ENCODE results near the gene PRKCI.
"Not testable (repeated sequence)": the region's sequence is repeated elsewhere in the genome, so short reads cannot be mapped to it uniquely, and the experiment has no call there.

Gene PRKCI

GRCh38 chr3:170301405-170301804, 79.2 kb downstream of the PRKCI start:
- DNase-seq: no peak

DNA sequence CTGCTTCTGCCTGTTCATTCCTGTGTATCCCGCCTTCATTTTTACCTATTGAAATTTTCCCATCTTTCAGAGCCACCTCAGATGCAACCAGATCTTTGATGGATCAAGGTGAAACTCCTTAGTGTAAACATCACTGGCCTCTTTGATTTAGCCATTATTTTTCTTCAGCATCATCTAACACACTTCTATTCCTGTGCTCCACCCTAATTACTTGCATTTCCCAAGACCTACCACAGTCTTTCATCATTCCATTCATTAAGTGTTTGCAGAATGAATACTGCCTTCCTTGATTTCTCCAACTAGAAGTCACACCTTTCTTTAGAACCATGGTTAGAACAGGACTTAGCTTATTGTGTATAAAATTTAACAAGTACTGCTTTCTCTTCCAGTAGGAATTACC, 79.8 kb downstream of the PRKCI start:
- DNase-seq: no peak

DNA sequence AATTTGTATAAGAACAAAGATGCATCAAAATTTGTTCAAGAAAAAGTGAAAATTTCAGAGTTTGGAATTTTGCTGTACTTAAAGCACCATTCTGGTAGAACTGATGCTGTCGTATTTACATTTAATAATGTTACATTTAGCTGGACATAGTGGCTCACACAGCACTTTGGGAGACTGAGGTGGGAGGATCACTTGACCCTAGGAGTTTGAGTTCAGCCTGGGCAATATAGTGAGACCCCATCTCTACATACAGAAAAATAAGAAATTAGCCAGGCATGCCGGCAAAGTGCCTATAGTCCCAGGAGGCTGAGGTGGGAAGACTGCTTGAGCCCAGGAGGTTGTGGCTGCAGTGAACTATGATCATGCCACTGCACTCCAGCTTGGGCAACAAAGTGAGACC, 83.8 kb downstream of the PRKCI start:
- DNase-seq: no peak

GRCh38 chr3:170307671-170308405, 85.6 kb downstream of the PRKCI start:
- no peak for DNase-seq

DNA sequence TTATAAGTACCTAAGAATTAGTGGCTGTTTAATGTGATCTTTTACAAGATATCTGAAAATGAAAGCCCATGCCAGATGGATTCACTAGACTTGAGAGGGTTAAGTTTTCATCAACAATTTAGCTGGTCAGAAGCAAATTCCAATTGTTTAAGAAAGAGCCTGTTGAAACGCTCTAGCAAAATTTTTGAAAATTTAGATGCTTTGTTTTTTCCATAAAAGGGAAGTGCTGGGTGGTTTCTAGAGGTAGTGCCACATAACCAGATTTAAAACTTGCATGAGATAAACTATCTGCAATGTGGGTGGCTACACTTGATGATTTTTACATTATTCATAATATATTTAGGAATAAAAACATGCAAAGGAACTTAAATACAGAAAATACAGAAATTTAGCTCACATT, 86.8 kb downstream of the PRKCI start:
- DNase-seq: peak; percentile 31

DNA sequence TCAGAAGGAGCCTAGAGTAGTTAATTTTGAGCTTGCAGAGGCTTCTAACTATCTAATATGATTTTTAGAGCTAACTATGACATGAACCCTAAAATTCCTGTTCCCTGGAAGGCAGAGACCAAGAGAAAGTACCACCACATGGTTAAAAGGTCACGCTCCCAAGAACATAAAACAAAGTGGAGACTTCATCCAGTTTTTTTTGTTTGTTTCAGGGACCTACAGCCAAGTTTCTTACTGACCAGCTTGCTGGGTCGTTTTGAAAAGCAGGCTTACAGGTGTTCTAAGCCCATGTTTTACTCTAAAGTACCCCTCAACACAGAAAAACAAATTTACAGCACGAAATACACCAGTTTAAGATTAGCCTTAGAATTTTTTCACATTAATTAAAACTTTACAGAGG, 95.7 kb downstream of the PRKCI start:
- DNase-seq: no peak

- DNase-seq: no peak
Observed at GRCh38 chr3:170320461-170321121, 98.4 kb downstream of the PRKCI start.

GRCh38 chr3:170321321-170322034, 99.3 kb downstream of the PRKCI start:
- DNase-seq: no peak

- no peak for DNase-seq
Observed at GRCh38 chr3:170322566-170323269, 100.5 kb downstream of the PRKCI start.

DNA sequence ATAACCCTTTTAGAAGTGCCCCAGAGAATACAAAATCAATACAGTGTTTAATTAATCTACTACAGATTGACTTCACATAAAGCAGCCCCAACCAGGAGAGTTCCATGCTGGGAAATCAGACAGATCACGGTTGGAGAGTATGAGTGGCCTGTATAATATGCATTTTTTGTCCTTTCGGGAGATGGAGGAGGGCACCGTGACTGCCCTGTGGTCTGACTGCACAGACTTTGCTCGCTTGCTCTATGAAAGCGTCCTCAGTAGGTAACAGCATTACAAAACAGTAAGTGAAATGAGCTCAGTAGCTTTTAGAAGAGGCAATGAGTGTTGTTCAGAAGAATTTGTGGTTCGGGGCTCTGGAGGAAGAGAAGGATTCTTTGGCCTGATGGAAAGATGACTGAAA, 101.1 kb downstream of the PRKCI start:
- no peak for DNase-seq

- no peak for DNase-seq
Observed at GRCh38 chr3:170324962-170325361, 102.7 kb downstream of the PRKCI start.

- DNase-seq: no peak
Observed at GRCh38 chr3:170327040-170327808, 105.0 kb downstream of the PRKCI start.

GRCh38 chr3:170327868-170328548, 105.8 kb downstream of the PRKCI start:
- not testable (repeated sequence) for DNase-seq

- DNase-seq: peak; percentile 31
Observed at GRCh38 chr3:170330366-170330765, 108.1 kb downstream of the PRKCI start.

DNA sequence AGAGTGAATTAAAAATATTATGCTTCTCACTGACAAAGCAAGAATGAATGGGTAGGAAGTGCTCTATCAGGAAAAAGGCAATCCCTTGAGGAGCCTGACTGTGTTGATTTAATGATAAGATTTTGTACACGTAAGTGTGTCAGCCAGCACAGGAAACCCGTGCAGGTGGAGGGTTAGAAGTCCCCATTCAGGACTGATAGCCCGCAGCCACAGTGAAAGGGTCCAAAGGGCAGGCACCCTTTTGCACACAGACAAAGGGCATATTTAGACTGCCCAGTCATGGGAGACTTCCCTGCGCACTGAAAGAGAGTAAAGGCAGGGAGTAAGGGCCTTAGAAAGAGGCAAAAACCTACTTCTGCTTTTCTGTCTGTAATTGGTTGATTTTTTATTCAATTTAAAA, 108.9 kb downstream of the PRKCI start:
- no peak for DNase-seq

- DNase-seq: no peak
Observed at GRCh38 chr3:170337420-170337819, 115.2 kb downstream of the PRKCI start.

GRCh38 chr3:170338690-170339340, 116.6 kb downstream of the PRKCI start:
- no peak for DNase-seq

DNA sequence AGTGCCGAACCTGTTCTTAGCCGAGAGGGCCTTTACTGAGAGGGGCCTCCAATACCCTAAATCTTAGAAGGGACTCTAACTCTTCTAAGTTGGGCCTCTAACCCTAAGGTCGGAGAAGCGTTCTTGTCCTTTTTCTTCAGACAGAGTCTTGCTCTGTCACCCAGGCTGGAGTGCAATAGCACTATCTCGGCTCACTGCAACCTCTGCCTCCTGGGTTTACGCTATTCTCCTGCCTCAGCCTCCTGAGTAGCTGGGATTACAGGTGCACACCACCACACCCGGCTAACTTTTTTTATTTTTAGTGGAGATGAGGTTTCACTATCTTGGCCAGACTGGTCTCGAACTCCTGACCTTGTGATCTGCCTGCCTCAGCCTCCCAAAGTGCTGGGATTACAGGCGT, 120.0 kb downstream of the PRKCI start:
- DNase-seq: not testable (repeated sequence)

- DNase-seq: not testable (repeated sequence)
Observed at GRCh38 chr3:170343859-170344258, 121.6 kb downstream of the PRKCI start.

GRCh38 chr3:170344971-170345370, 122.7 kb downstream of the PRKCI start:
- DNase-seq: no peak
